Right hindlimb (tissue), 1 donor: ENCODE measurements around the gene AIF1.
A peak's percentile ranks its signal among the peaks of the same experiment; 100 is the strongest.

Experiments used
- DNase-seq: peaks from one replicate; pipeline ENCODE4 v3.0.0-alpha.2; 2018

AIF1 gene

DNA sequence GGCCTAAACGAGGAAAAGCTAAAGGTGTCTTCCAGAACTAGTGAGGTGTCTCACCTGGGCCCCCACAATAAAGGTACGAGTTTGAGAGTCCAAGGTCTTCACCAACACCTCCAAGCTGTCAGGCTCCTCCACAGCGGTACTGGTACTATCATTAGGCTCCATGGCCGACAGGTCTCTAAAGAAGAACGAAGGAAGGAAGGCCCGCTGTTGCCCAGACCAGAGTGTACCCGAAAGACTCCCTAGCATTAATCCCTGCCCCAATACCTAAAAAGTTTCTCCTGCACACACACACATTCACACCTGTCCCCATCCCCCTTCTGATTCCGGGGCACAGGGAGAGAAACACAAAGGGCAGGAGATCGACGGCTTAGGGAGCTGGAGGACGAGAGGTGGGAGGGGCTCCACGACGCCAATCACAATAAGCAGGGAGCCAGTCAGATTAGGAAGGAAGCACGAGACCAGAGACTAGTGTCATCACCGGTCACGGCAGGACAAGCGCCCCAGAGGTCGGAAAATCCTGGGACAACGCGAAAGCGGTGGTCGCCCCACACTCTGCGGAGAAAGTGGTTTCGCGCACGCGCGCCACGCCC, 36.7 kb downstream of the AIF1 start:
- no peak for DNase-seq

DNA sequence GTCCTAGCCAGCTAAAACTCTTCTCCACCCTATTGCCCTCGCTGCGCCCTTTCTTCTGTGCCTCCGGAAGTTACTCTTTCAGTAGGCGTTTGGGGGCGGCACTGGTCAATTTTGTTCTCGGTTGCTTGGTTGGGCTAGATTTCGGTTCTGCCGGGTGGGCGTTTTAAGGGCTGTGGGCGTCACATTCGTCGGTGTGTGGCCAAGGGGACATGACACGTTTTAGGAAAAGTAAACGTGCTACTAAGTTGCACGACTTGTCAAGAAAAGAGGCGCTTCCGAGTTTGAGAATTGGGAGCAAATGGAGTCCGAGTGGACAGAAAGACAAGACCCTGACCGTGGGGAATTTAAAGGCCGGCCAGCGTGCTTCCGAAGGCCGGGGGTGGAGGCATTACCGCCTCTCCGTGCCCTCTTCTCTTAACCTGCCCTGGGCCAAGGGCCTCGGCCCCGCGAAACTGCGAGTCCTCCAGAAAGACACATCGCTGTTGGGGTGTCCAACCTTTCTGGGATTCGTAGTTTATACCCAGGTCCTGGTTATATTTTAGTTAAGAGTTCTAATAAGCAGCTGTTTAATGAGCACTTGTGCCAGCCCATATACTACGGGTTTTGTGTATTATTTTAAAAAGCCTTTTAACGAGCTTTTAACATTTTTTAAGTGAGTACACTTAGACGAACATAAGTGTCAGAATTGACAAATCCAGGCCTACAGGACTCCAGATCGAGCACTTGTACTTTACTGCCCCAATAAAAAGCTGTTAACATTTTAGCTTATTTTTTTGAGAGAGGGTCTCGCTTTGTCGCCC, 38.1 kb downstream of the AIF1 start:
- no peak for DNase-seq

DNA sequence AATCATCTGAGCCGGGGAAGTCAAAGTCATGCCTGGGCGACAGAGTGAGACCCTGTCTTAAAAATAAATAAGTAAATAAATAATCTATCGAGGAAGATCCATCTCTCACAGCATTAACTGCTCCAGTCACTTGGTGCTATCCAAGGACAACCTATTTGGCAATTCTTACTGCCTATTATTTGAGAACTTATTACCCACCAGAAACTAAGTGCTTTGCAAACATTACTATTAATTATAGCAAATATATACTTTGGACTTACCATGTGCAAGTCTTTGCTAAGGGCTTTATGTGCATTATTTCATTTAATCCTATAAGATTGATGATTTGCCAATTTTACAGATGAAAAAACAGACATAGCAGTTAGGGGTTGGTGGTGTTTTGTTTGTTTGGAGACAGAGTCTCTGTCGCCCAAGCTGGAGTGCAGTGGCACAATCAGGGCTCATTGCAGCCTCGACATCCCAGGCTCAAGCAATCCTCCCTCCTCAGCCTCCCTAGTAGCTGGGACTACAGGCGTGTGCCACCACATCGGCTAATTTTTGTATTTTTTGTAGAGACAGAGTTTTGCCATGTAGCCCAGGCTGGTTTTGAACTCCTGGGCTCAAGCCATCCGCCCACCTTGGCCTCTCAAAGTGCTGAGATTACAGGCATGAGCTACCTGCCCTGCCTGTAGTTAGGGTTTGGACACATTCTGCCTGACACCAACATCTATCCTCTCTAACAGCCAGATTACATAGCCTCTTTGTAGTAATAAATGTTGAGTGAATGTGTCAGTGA, 39.7 kb downstream of the AIF1 start:
- DNase-seq = no peak

DNA sequence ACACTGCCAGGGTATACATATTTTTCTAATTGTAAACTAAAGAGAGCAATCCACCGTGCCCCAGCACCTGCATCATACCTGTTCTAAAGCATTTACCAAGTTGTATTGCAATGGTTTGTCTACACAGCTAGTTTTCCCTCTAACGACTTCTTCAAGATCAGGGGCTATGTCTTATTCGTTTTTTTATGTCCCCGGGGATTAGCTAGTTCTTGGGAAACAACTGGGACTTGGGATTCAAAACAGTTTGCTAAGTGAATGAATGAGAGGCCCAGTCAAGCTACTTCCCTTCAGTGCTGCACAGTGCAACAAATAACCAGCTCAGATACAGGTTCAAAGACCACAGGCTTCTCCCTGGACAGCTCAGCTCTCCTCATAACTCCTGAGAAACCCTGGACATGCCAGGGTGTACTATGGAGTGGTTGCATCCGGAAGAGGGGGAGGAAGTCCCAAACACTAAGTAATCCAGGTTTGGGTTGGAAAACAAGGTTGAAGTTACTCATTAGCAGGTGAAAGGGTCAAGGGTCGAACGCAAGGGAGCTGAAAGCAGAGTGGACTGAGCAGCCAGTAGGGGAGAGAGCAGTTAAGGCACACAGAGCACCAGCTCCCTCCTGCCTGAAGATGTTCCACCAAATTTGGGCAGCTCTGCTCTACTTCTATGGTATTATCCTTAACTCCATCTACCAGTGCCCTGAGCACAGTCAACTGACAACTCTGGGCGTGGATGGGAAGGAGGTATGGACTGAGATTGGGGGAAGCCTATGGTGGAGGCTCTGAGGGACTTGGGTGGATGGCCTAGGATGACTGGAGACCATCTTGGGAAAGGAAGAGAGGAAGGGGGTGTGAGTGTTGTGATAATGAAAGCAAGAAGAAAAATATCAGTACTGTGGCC, 40.6 kb downstream of the AIF1 start, which contains the start of gene APOM:
Gene APOM (plus strand): TSS at position 546 of the 889 bp plus-strand sequence. CDS start 73 bp downstream, at position 619.
- no peak for DNase-seq

DNA sequence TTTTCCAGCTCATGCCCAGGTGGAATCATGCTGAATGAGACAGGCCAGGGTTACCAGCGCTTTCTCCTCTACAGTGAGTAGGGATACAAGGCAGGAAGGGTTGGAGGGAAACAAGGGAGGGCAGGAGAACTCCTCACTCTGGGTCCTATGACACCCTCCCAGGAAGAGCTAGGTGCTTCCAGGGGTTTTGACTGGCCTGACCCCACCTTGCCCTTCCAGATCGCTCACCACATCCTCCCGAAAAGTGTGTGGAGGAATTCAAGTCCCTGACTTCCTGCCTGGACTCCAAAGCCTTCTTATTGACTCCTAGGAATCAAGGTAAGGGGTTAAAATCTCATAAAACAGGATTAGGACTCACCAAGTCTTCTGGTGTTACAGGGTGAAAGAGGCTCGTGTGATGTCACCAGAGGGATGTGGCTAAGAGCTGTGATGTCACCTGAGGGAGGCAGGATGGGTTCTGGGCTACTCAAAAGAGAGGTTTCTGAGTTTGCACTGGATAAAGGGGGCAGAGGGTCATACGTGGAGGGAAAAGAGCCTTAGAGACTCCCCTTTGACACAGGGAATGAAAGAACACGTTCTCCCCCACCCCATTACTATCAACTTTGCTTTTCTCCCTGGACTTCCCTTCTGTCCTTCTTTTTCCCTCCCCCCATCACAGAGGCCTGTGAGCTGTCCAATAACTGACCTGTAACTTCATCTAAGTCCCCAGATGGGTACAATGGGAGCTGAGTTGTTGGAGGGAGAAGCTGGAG, 42.5 kb downstream of the AIF1 start:
- DNase-seq = no peak

DNA sequence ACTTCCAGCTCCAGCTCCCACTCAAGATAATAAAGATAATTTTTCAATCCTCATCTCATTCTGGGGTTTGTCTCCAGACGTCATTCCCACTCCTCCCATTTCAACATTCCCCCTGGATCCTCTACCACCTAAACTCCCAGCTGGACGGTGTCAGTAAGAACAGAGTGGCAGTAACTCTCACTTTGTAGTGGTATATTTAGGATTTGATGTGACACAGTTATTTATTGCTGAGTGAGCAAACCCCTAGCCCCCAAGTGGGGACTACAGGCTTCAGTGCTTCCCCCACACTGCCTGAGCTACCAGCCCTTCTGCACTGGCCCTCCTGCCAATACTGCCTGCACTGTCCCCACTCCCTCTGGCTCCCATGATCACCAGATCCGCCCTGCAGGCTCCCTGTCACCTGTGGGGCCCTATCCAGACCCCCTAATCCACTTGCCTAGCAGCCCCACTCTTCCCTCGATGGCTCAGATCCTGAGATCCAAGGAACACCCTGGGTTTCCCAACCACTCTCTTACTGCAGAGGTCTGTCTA, 43.2 kb downstream of the AIF1 start:
- DNase-seq = no peak

DNA sequence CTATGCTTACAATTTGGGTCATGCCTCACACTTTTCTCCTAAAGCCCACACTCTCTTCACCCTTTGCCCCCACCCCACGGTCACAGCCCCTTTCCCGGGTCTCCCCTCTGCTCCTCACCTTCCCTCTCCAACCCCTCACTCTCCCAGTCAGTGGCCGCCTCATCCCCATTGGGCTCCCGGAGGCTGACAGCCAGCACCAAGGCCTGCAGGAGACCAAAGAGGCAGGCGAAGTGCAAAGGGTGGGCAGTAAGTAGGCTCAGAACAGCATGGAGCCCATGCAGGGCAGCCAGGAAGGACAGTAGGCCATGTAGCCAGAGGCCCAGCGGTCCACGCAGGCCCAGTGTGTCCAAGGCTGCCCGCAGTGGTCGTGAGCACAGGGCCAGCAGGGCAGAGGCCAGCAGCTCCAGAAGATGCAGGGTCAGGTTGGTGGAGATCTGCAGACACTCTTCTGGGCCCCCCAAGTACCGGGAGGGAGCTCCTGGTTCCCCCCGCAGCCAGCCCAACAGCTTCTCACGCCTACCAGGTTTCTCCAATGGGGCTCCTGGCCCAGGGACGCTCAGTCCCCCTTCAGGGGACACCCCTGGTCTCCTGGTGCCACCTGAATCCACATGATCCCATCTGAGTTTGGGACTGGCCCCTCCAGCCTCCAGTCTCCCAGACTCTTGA, 44.1 kb downstream of the AIF1 start:
- DNase-seq = no peak

DNA sequence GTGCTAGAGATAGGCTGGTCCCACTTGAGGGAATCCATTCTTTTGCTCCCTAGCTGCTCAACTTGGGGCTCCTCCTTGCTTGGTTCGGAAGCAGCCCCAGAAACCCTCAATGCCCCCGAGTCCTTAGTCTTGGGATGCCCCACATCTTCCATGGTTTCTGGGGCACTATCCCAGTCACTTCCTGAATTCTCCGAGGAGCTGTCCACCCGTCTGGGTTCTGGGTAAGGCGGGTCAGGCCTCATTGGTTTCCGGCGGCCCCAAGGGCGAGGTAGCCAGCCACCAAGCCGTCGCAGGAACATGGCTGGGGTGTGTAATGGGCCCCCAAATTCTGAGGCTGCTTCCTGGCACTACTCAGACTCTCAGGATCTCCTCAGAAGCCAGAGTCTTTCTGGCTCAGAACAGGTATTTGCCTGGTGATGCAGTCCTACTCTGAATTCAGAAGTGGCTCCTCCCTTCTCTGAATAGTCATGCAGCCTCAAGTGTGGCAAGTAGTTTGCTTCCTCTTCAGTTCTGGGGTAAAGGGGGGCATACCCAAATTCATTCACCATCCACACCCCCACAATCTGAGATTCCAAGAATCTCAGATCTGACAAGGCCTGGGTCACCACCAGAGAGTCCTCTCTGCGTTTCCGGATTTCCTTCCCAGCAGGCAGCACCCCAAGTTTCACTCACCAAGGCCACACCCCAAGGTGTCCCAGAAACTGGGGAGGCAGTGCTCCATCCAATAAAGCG, 44.8 kb downstream of the AIF1 start:
- DNase-seq = no peak

DNA sequence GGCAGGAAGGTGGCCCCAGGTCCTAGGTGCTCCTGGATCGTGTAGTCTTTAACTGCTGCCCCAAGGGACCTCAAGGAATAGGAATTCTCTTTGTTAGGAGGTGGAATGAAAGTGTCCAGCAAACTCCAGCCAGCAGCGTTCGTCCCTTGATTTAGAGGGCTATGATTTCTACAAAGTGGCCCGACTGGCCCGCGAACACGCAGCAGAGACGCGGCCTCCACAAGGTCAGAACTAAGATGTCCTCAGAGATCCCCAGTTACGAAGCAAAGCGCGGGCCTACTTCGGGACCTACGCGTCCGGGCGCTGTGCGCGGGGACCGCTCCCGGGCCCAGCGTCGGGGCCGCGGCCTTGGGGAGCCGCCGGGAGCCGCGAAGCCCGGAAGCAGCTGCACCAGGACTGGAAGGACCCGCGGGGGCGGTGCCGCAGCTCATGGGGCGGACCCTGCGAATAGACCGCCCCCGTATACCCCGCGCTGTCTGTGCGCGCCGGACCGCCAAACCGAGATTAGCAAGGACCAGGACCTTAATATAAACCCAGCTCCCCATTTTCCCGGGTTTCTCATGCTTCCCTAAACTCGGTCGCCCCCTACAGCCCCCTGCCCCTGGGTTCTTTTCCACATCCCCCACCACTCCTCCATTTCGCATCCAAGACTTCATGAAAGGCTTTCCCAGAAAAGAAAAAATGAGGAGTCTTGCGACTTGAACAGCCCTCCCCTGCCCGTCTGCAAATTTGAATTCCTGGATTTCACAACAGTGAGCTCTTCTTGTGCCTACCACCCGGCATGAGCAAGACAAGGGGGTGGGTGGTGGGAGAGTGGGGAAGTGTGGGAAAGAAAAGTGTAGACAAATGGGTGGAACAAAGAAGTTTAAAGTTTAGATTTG, 45.6 kb downstream of the AIF1 start, which contains the start of gene C6orf47:
Gene C6orf47 (minus strand): TSS at position 398 of the 881 bp plus-strand sequence. CDS start 831 bp downstream, outside the sequence.
- DNase-seq = peak; percentile 93

DNA sequence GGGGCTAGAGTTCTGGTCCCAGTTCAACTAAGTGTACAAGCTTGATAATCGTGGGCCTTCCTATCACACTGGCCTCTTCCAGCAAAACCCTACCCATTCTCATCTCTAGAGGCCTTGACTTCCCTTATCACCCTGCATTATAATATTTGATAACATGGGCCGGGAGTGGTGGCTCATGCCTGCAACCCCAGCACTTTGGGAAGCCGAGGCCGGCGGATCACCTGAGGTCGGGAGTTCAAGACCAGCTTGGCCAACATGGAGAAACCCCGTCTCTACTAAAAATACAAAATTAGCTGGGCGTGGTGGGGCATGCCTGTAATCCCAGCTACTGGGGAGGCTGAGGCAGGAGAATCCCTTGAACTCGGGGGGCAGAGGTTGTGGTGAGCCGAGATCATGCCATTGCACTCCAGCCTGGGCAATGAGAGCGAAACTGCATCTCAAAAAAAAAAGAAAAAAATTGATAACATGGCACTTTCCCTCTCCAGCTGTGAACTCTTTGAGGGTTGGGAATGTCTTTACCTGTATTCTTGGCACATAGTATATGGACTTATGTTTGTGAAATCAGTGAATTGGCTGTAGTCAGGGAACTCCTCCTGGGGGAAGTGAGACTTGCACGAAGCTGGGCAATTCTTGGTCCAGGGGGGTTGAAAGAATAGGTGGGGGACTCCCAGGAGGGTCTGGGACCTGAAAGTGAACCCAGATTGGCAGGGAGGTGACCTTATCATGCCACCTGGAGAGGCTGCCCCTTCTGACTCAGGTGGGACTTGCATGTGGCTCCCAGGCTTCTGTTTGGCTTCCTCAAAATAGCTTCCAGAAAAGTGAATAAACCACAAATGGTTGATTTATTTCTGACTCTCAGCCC, 46.5 kb downstream of the AIF1 start:
- DNase-seq = no peak

DNA sequence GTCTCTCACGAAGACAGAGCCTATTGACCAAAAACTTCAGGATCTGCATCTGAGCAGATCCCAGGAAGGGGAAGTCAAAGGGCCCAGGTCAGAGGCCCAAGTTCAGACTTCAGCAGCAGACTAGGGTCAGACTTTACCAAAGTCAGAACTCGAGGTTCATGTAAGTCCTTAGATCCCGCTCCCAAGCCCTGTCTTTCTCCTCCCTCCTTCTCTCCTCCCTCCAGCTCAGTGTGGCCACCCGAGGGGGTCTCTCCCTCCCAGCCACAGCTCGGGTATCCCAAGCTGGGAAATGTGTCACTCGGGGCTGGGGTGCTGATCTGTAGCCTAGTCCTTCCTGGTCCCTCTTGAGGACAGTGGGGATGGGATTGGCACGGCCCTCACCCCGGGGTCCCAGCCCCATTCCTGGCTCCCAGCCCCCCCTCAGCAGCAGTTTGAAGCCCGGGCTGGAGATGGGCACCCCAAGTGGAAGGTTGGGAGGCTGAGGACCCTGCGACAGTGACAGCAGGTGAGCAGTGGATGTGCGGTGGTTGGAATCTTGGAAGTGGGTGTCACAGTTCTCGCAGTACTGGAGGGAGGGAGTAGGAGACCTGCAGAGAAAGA, 47.2 kb downstream of the AIF1 start:
- no peak for DNase-seq

DNA sequence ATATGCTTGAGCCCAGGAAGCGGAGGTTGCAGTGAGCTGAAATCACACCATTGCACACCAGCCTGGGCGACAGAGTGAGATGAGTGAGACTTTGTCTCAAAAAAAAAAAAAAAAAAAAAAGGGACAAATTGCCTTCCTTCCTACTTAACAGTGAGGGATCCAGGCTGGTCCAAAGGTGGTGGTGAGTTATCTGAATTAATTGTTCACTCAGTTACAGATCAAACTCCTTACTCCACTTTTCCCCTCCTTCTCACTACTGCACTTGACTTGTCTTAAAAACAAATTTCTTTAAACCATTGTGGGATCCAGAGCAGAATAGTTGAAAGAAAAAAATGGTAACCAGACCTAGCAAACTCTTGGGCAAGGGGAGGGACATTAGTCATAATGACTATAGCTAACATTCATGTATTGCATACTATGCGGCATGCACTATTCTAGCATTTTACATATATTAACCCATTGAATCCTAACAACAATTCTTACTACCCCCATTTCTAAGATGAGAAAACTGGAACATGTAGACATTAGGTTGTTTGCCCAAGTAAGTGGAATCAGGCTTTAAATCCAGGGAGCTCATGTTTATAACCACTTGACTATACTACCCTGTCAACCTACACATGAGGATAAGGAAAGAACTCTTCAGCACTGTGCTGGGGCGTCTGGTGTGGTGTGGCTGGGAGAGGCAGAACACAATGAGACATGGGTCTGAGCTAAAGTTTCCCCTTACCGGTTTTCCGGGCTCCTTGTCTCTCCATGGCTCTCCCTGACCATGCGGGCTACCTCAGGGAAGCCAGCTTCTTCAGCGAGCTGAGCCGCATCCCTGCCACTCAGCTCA, 48.3 kb downstream of the AIF1 start:
- DNase-seq = no peak

DNA sequence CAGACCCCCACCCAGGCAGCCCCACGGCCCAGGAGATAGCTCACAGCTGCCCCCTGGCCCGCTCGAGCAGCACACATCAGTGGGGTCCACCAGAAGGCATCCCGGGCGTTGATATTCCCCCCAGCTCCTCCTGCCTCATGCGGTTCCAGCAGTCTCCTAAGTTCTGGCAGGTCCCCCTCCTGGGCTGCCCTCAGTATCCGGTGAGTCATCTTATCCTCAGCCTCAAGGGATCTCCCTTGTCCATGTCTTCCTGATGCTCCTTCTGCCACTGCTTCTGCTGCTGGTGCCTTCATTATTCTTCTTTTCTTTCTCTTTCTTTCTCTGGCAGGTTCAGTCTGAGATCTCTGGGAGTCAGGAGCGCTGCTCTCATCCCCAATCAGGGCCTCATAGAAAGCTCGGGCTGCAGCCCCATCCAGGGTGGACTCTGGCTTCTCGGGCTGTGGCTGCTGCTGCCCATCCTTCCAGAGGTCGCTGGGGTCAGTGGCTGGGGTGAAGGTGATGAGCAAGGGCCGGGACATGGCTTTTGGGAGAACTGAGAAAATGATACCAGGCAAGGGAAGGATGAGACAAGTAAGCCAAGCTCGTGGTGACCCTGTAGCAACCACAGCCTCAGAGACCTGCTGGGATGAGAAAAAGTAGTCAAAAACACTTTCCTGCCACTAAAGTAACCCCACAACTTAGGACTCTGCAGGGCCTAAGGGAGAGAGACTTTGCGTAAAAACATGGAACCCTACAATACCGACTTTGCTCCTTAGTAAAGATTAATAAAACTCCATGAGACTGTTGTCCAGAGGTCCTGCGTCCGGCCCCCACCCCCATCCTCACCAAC, 49.1 kb downstream of the AIF1 start:
- peak; percentile 35 for DNase-seq

DNA sequence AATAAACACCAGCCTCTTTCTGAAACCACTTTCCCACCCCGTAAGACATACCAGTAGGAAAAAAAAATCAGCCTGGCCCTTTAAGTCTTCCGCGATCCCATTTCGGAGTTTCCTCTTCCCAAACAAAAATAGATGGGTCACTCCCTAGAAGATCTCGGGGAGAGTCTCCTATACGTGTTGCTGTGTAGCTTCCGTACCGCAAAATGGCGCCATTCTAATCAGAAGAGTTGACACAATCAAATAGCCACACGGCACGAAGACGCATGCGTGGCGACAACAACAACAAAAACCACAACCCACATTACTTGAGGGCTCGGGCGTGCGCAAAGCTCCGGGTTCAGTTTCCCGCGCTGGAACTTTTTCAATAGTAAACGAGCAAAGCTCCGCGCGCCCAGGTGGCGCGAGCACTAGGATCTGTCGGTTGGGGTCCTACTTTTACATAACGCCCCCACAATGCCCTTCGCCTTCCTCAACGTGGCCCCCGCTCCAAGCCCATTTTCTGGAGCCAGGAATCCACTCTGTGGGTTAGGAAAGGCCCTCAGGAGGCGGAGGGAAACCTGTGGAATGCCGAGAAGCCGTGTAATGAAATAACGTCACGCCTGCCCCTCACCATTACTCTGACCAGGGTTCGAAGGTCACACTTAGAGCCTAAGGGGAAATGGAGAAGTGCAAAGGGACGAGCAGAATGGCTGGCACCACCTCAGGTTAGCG, 49.9 kb downstream of the AIF1 start, which contains the start of gene GPANK1:
Gene GPANK1 (minus strand): TSS at position 208 of the 711 bp plus-strand sequence. CDS start 519 bp downstream, outside the sequence.
- DNase-seq = peak; percentile 94
